ENCODE results near the gene TDRD1. TPM values are rescaled to one million over a fixed set of nuclear protein-coding genes. Genes with fewer than 3 reads are reported as not detected.

TDRD1 gene
- total and polyA plus RNA-seq, 8 donors, result 0.05 to 7.6 (median 0.49) TPM; not detected in 4

GRCh38 chr10:114262496-114262895, 83.3 kb downstream of the TDRD1 start:
- Histone ChIP-seq H3K27ac (no peak overlapping the region), H3K27me3 (no peaks in the 10 kb centered on the region), H3K4me3 (no peak overlapping the region), H3K4me1 (peaks cover 23 to 52% (median 42%) of the 10 kb centered on the region in 4 donors), H3K36me3 (no peaks in the 10 kb centered on the region), H3K9me3 (no peaks in the 10 kb centered on the region)
- intact Hi-C loops (cut with DNase I; ENCODE audit: low total_unique reads), result no loop called here
- DNase-seq, result no peak
- 82 to 91% (median 87%) methylated on average over 4 of the region's 4 CpGs for WGBS, 5 donors
- TF ChIP-seq EP300 (IDR thresholded peaks at IDR 0.05) (no peak), POLR2AphosphoS5 (IDR thresholded peaks at IDR 0.05) (no peak), POLR2A (IDR thresholded peaks at IDR 0.05) (no peak)
- TF ChIP-seq, protein P1, sequence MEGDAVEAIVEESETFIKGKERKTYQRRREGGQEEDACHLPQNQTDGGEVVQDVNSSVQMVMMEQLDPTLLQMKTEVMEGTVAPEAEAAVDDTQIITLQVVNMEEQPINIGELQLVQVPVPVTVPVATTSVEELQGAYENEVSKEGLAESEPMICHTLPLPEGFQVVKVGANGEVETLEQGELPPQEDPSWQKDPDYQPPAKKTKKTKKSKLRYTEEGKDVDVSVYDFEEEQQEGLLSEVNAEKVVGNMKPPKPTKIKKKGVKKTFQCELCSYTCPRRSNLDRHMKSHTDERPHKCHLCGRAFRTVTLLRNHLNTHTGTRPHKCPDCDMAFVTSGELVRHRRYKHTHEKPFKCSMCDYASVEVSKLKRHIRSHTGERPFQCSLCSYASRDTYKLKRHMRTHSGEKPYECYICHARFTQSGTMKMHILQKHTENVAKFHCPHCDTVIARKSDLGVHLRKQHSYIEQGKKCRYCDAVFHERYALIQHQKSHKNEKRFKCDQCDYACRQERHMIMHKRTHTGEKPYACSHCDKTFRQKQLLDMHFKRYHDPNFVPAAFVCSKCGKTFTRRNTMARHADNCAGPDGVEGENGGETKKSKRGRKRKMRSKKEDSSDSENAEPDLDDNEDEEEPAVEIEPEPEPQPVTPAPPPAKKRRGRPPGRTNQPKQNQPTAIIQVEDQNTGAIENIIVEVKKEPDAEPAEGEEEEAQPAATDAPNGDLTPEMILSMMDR (IDR thresholded peaks at IDR 0.05), result no peak

GRCh38 chr10:114265392-114266053, 86.4 kb downstream of the TDRD1 start:
- H3K4me3 ChIP-seq, result no peak overlapping the region
- no peaks in the 10 kb centered on the region for H3K9me3 ChIP-seq
- no peaks in the 10 kb centered on the region for H3K27me3 ChIP-seq
- TF ChIP-seq EP300 (IDR thresholded peaks at IDR 0.05) (no peak), POLR2AphosphoS5 (IDR thresholded peaks at IDR 0.05) (no peak), POLR2A (IDR thresholded peaks at IDR 0.05) (no peak)
- TF ChIP-seq, protein P1 (IDR thresholded peaks at IDR 0.05), result no peak
- no peak for DNase-seq
- H3K36me3 ChIP-seq, result no peaks in the 10 kb centered on the region
- H3K4me1 ChIP-seq, result peaks cover 14 to 46% (median 33%) of the 10 kb centered on the region in 4 donors
- WGBS, 5 donors, result 62 to 82% (median 74%) methylated on average over 6 of the region's 6 CpGs
- intact Hi-C loops (cut with DNase I; ENCODE audit: low total_unique reads), result no loop called here
- H3K27ac ChIP-seq, result peak overlapping the region; percentile 6 to 64 (median 57)

DNA sequence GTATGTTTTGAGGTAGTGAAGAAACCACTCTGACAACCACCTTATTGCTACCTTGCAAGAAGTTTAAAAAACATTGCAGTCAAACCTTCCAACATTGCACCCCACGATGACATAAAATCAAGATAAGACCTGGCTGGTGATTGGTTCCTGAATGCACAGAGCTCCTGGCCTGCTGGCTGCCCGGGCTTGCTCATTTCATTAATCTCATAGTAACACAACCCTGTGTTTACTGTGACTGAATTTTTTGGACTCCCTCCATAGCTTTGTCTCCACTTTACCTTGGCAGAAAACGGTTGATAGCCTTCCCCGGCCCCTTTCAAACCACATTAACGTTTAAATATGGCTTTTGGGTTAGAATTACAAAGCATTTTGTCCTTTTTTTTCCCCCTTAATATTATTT, 87.4 kb downstream of the TDRD1 start:
- no peak overlapping the region for H3K4me3 ChIP-seq
- intact Hi-C loops (cut with DNase I; ENCODE audit: low total_unique reads), result no loop called here
- H3K27ac ChIP-seq, result peak overlapping the region in 4 of 5 donors; percentile 40 to 61 (median 54)
- peak; percentile 80 to 81 for DNase-seq
- peaks cover 19 to 47% (median 38%) of the 10 kb centered on the region in 4 donors for H3K4me1 ChIP-seq
- no peaks in the 10 kb centered on the region for H3K9me3 ChIP-seq
- no peaks in the 10 kb centered on the region for H3K36me3 ChIP-seq
- 16 to 29% (median 24%) methylated on average over 5 of the region's 5 CpGs for WGBS, 5 donors
- TF ChIP-seq EP300 (IDR thresholded peaks at IDR 0.05), result no peak
- peak in 2 of 3 donors; percentile 13 to 61 for TF ChIP-seq POLR2AphosphoS5 (IDR thresholded peaks at IDR 0.05)
- H3K27me3 ChIP-seq, result no peaks in the 10 kb centered on the region

DNA sequence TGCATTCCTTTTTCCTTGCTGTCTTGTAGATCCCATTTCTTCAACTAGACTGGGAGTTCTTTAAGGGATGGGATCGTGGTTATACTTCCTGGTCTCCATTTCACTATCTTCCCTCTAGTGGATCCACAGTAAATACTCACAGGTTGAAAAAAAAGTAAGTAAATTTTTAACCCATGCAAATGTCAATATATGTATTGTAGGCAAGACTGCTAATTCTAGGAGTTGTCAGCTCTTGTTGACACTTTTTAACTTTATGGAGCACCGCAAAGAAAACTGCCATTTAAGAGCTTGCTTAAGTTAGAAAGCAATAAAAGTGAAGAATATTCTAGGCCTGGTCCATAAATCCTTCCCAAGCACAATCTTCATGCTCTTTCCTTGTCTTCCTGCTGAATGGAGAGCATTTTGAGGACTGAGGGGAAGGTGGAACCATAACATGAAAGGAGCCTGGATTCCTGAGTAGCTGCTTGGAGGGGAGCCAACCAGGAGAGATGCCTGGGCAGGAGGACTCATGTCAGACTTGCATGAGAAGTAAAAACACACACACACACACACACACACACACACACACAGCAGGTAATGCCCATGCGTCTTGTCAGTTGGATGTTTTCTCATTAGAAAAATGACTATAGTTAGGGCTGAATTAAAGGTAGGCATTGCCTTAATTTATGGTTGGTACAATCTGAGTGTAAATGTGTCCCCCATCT, 92.1 kb downstream of the TDRD1 start:
- no peaks in the 10 kb centered on the region for H3K9me3 ChIP-seq
- TF ChIP-seq POLR2A (IDR thresholded peaks at IDR 0.05) (no peak), EP300 (IDR thresholded peaks at IDR 0.05) (no peak), POLR2AphosphoS5 (IDR thresholded peaks at IDR 0.05) (no peak)
- TF ChIP-seq, protein P1 (IDR thresholded peaks at IDR 0.05), result no peak
- intact Hi-C loops (cut with DNase I; ENCODE audit: low total_unique reads), result no loop called here
- peaks cover 20 to 36% (median 24%) of the 10 kb centered on the region in 4 donors for H3K4me1 ChIP-seq
- peak overlapping the region in 3 of 5 donors; percentile 4 to 44 (median 34) for H3K27ac ChIP-seq
- no peaks in the 10 kb centered on the region for H3K27me3 ChIP-seq
- no peaks in the 10 kb centered on the region for H3K36me3 ChIP-seq
- H3K4me3 ChIP-seq, result no peak overlapping the region
- 43 to 63% (median 56%) methylated on average over 3 of the region's 3 CpGs for WGBS, 5 donors
- DNase-seq, result peak; percentile 58 to 75

All from stomach (tissue), 9 donors.